Endothelial cell of umbilical vein (primary cell): ENCODE data around the gene BPIFA2. TPM values are rescaled to one million over a fixed set of nuclear protein-coding genes. Genes with fewer than 3 reads are reported as not detected.

ENCODE experiments used
- BruUV-seq: library from RNA; stranded (reverse); fragments of 400-500 nt; replicated peaks from 2 replicates; lab custom pipeline; 2021; lab: Mats Ljungman, UMichigan
- CTCF ChIA-PET: fragments of 300-600, 350-600 bp; sonication (Branson Sonifier 250); formaldehyde crosslinking; loops from one replicate; lab custom pipeline; 2021; ENCODE audit warnings: antibody characterized with exemption, inconsistent platforms; lab: Charles Lee
- POLR2A ChIA-PET: fragments of 300-600, 350-600 bp; sonication (Branson Sonifier 250); formaldehyde crosslinking; loops from one replicate; lab custom pipeline; 2021; ENCODE audit warnings: antibody characterized with exemption, inconsistent platforms; lab: Charles Lee
- DNase-seq: peaks from one replicate; pipeline ENCODE4 v3.0.0-alpha.2; 2011; ENCODE audit warnings: low read depth, low spot score
- FAIRE-seq: peaks from 2 replicates; lab custom pipeline; 2011; peaks lifted over from hg19 to GRCh38; lab: Jason Lieb, UNC
- H2AFZ ChIP-seq: 2 replicates; pipeline ENCODE4 v1.6.0; 2012; ENCODE audit warnings: low read depth, low read length, control low read depth, inconsistent platforms
- H3K27ac ChIP-seq: 2 replicates; pipeline ENCODE4 v1.5.1; 2011; ENCODE audit warnings: low read depth, mild to moderate bottlenecking, control low read depth, low read length, moderate library complexity; ENCODE audit not compliant: insufficient read depth
- H3K27me3 ChIP-seq, 2 experiments: 2 replicates each; pipeline versions ENCODE4 v1.6.0 to v1.6.1; 2011; ENCODE audit warnings: low read length in 2 of 2, mixed read lengths in 1 of 2; ENCODE audit not compliant: control insufficient read depth in 2 of 2, insufficient read depth in 2 of 2
- H3K36me3 ChIP-seq, 2 experiments: 2 replicates in 1 of 2; 3 replicates in 1 of 2; pipeline ENCODE4 v1.5.1; 2011; ENCODE audit warnings: low read length in 2 of 2, mild to moderate bottlenecking in 1 of 2, moderate library complexity in 1 of 2; ENCODE audit not compliant: control insufficient read depth in 2 of 2, insufficient read depth in 2 of 2; ENCODE audit errors: extremely low read depth in 1 of 2
- H3K4me1 ChIP-seq: 3 replicates; pipeline ENCODE4 v1.5.1; 2011; ENCODE audit warnings: mild to moderate bottlenecking, low read length; ENCODE audit not compliant: control insufficient read depth, insufficient read depth; ENCODE audit errors: extremely low read depth
- H3K4me2 ChIP-seq: 2 replicates; pipeline ENCODE4 v1.6.1; 2011; ENCODE audit warnings: low read length, control low read depth, mixed read lengths; ENCODE audit not compliant: insufficient read depth
- H3K4me3 ChIP-seq, 3 experiments: fragments of 200-600 bp in 1 of 3; sonication (generic), shearing (Covaris generic) in 1 of 3; replicated peaks in 1 of 3; 2 replicates each; pipeline ENCODE4 v1.5.1; 2011 to 2016; ENCODE audit warnings: control low read depth in 3 of 3, low read length in 3 of 3, mild to moderate bottlenecking in 2 of 3, inconsistent platforms in 1 of 3, low read depth in 1 of 3, moderate library complexity in 1 of 3; ENCODE audit not compliant: insufficient read depth in 1 of 3
- H3K79me2 ChIP-seq: 2 replicates; pipeline ENCODE4 v1.6.0; 2012; ENCODE audit warnings: low read length, inconsistent platforms; ENCODE audit not compliant: control insufficient read depth, insufficient read depth
- H3K9ac ChIP-seq: replicated peaks from 2 replicates; pipeline ENCODE3; 2011; ENCODE audit warnings: low read length, control low read depth; ENCODE audit not compliant: insufficient read depth; ENCODE audit errors: extremely low read depth
- H3K9me1 ChIP-seq: replicated peaks from 3 replicates; pipeline ENCODE4 v1.6.0; 2011; ENCODE audit warnings: mild to moderate bottlenecking, low read length; ENCODE audit not compliant: control insufficient read depth, insufficient read depth; ENCODE audit errors: extremely low read depth
- H3K9me3 ChIP-seq: replicated peaks from 2 replicates; pipeline ENCODE4 v1.5.1; 2012; ENCODE audit warnings: low read length, inconsistent platforms; ENCODE audit not compliant: control insufficient read depth, insufficient read depth
- H4K20me1 ChIP-seq: replicated peaks from 2 replicates; pipeline ENCODE3; 2011; ENCODE audit warnings: mild to moderate bottlenecking, low read length; ENCODE audit not compliant: control insufficient read depth, insufficient read depth; ENCODE audit errors: extremely low read depth
- CTCF ChIP-seq, 2 donors: IDR thresholded peaks; 1 replicate in 1 of 2; 2 replicates in 1 of 2; pipeline ENCODE4 v1.5.1; 2011; ENCODE audit warnings: low read length in 2 of 2, mild to moderate bottlenecking in 2 of 2, moderate library complexity in 2 of 2, control low read depth in 1 of 2, inconsistent platforms in 1 of 2, low read depth in 1 of 2; ENCODE audit not compliant: insufficient read depth in 1 of 2; ENCODE audit errors: extremely low read depth in 1 of 2
- EZH2 ChIP-seq: IDR thresholded peaks from 2 replicates; pipeline ENCODE4 v1.6.1; 2012; ENCODE audit warnings: borderline replicate concordance, low read depth, mild to moderate bottlenecking, moderate library complexity, low read length, inconsistent platforms; ENCODE audit not compliant: severe bottlenecking
- FOS ChIP-seq: IDR thresholded peaks from 2 replicates; pipeline ENCODE4 v1.6.1; 2011; ENCODE audit warnings: mild to moderate bottlenecking, low read length, moderate library complexity, borderline replicate concordance; ENCODE audit not compliant: insufficient read depth
- GATA2 ChIP-seq: IDR thresholded peaks from 2 replicates; pipeline ENCODE4 v1.7.0; 2011; ENCODE audit warnings: low read depth, mild to moderate bottlenecking, moderate library complexity, mixed read lengths, low read length; ENCODE audit not compliant: insufficient read length, insufficient read depth
- JUN ChIP-seq: IDR thresholded peaks from 2 replicates; pipeline ENCODE4 v1.6.1; 2011; ENCODE audit warnings: borderline replicate concordance, low read depth; ENCODE audit not compliant: insufficient read length, insufficient read depth
- MYC ChIP-seq: IDR thresholded peaks from one replicate; pipeline ENCODE4 v1.6.1; 2011; ENCODE audit warnings: mild to moderate bottlenecking, low read depth, low read length
- POLR2A ChIP-seq: IDR thresholded peaks from 2 replicates; pipeline ENCODE4 v1.6.1; 2012; ENCODE audit warnings: low read depth, mild to moderate bottlenecking, control low read depth, low read length
- POLR2AphosphoS5 ChIP-seq: IDR thresholded peaks from 2 replicates; pipeline ENCODE4 v1.6.1; 2012; ENCODE audit warnings: low read depth, mild to moderate bottlenecking, control low read depth, low read length, moderate library complexity; ENCODE audit not compliant: insufficient read depth
- dilution Hi-C: fragments of 300-500 bp; cut with MboI; formaldehyde crosslinking; loops from one replicate; pipeline ENCODE4 v1.15.0; 2019; ENCODE audit warnings: low sequenced_read_pairs; ENCODE audit not compliant: extremely low pct_ligation_motif_present
- intact Hi-C: fragments of 100-400 bp; cut with micrococcal nuclease; formaldehyde crosslinking; loops from one replicate; pipeline ENCODE4 v1.10.0; 2022
- polyA plus RNA-seq, 4 experiments: library from polyadenylated mRNA; depleted of rRNA in 3 of 4; stranded (reverse) in 3 of 4; unstranded in 1 of 4; fragments of >200 nt; gene quantifications; 2 replicates each; pipeline versions ENCODE4 v1.2.1 to v1.2.3, GENCODE V29; 2011 to 2012; ENCODE audit warnings: missing spikeins in 1 of 4
- total RNA-seq: library from RNA; stranded (reverse); gene quantifications from 2 replicates; pipeline ENCODE4 v1.2.3, GENCODE V29; 2021
- TF ChIP-seq, protein P1 (sequence below): IDR thresholded peaks from 2 replicates; pipeline ENCODE4 v1.6.1; 2011; ENCODE audit not compliant: insufficient read depth, insufficient read length

The BPIFA2 gene
- total and polyA plus RNA-seq, 2 donors (not counting 3 experiments of a cell fraction or from before 2014, with no cell fraction given): not detected

DNA sequence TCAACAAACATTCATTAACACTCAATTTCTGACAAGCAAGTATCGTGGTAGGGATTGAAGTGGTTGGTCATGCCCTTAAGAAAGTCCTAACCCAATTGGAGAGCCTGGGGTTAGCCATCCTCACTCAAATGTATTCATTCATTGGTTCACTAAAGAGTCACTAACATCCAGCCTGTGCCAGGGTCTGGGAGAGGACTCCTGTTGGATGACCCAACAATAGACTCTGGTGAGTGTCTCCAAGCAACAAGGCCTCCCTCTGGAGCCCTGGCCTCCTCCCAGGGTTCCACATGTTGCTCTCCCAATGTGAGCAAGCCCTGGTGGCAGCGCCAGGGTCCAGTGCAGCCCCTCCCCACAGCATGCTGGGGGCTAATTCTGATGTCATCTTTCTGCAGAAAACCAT, 49.1 kb downstream of the BPIFA2 start, which contains the start of gene BPIFA3:
BPIFA3 (plus strand) TSS at position 301 of the 400 bp plus-strand sequence. CDS start 185 bp downstream, outside the sequence.
- intact Hi-C loops: no loop called here
- DNase-seq (no peak), FAIRE-seq (no peak)
- Histone ChIP-seq H2AFZ (no peak within 1 kb of the TSS), H3K36me3 (no peaks in the 10 kb centered on the region), H3K4me2 (no peak within 1 kb of the TSS), H3K9ac (no peak within 1 kb of the TSS), H3K79me2 (no peaks in the 10 kb centered on the region), H3K4me3 (no peak within 1 kb of the TSS), H3K27me3 (no peaks in the 10 kb centered on the region), H3K4me1 (no peaks in the 10 kb centered on the region), H3K27ac (no peak within 1 kb of the TSS), H3K9me1 (no peaks in the 10 kb centered on the region), H3K9me3 (no peaks in the 10 kb centered on the region), H4K20me1 (no peaks in the 10 kb centered on the region)
- dilution Hi-C loops: no loop called here
- no TSS peak for BruUV-seq
- TF ChIP-seq CTCF (IDR thresholded peaks at IDR 0.05; ENCODE audit: extremely low read depth in 1 of 2, insufficient read depth in 1 of 2, low read depth in 1 of 2, low read length in 2 of 2) (no peak), POLR2A (no peak), JUN (no peak), FOS (no peak), EZH2 (no peak), POLR2AphosphoS5 (no peak), MYC (no peak), GATA2 (no peak)
- TF ChIP-seq, protein P1, sequence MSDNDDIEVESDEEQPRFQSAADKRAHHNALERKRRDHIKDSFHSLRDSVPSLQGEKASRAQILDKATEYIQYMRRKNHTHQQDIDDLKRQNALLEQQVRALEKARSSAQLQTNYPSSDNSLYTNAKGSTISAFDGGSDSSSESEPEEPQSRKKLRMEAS: no peak
- CTCF ChIA-PET: no interaction called here
- POLR2A ChIA-PET: no interaction called here
